Suppressor macrophage treated with lipopolysaccharide for 4 hours (primary cell): ENCODE data around the gene ARMC6.
"Not testable (repeated sequence)": the region's sequence is repeated elsewhere in the genome, so short reads cannot be mapped to it uniquely, and the experiment has no call there.

ENCODE experiments used
- DNase-seq: peaks from one replicate; pipeline ENCODE4 v3.0.0-alpha.2; 2020

The ARMC6 gene

DNA sequence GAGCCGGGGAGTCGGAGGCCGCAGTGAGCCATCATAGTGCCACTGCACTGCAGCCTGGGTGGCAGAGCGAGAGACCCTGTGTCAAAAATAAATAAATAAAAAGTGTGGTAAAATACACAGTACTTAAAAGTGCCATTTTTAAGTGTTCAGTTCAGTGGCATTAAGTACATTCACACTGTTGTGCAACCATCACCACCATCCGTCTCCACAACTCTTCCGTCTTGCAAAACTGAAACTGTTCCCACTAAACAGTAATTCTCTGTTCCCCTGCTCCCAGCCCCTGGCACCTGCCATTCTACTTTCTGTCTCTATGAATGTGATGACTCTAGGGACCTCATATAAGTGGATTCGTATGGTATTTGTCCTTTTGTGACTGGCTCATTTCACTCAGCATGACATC is 43.7 kb downstream of the ARMC6 start:
- peak; percentile 46 for DNase-seq

DNA sequence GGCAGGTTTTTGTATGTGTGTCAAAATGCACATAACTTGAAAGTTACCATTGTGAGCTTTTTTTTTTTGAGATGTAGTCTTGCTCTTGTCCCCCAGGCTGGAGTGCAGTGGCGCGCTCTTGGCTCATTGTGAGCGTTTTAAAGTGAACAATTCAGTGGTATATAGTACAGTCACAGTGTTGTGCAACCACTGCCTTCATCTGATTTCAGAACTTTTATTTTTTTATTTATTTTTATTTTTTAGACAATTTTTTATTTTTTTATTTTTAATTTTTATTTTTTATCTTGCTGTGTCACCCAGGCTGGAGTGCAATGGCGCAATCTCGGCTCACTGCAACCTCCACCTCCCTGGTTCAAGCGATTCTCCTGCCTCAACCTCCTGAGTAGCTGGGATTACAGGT is 45.4 kb downstream of the ARMC6 start:
- no peak for DNase-seq

DNA sequence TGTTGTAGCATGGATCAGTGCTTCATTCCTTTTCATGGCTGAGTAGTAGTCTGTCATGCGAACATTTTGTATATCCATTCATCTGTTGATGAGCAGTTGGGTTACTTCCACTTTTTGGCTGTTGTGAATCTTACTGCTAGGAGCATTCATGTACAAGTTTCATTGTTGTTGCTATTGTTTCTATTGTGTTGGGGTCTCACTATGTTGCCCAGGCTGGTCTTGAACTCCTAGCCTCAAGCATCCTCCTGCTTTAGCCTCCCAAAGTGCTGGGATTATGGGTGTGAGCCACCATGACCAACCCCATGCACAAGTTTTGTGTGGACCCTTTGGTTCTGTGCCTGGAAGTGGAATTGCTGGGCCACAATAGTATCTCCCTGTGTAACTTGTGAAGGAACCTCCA is 46.2 kb downstream of the ARMC6 start:
- no peak for DNase-seq

DNA sequence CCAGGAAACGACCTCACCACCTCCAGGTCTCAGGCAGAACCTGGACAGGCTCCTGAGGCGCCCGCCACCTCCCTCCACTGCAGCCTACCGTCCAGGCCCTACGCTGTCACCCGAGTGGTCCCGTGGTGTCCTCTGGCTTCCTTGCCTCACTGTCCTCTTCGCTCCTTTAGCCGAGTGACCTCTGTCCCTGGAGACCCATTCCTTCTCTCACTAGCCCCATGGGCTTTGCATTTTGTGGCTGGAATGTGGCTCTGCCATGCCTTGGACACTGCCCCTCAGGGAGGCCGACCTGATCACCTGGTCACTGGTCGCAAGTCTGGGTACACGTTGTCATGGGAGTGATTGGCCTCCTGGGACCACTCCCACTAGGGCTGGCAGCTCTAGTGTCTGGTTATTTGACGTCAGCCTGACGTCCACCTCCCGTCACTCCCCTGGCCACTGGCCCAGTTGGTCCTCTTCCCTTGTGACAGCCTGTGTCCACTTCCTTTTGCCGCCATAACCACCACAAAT is 48.3 kb downstream of the ARMC6 start:
- DNase-seq: no peak

DNA sequence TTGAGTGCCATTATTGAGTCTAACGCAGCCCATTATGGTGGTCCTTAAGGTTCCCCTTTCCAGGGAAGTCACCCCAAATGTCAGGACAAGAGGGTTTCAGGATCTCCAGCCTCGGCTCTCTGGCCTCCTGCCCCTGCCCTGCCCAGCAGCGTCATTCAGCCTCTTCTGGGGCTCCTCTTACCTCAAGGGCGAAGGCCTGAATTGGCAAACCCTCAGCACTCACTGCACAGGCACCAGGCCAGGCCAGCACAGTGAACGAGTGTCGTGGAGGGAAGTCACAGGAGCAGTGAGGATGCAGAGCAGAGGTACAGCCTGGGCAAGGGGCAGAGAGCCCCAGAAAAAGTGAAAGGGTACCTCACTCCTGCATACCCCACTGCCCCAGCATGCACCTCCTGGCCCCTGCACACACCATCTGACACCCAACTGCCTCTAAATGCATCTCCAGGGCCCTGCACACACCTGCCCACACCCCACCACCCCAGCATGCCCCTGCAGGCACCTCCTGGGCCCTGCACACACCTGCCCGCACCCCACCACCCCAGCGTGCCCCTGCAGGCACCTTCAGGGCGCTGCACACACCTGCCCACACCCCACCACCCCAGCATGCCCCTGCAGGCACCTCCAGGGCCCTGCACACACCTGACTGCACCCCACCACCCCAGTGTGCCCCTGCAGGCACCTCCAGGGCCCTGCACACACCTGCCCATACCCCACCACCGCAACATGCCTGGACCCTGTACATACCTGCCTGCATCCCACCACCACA is 50.2 kb downstream of the ARMC6 start:
- no peak for DNase-seq

DNA sequence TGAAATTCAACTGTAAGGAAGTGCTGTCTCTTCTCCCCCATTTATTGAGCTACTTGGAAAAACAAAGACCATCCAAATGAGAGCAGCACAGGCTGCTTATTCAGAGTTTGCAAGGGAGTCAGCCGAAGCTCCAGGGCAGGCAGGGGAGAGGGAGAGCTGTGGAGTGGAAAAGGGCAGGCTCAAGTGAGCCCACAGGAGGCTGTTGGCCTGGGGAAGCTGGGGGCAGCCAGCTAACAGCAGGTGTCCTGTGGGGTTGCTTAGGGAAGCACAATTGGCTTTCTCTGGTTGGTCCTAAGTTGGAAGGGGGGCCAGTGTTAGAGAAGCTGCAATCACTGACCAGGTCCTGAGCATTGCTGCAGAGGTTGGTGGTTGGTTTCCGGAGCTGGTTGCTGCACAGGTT is 54.3 kb downstream of the ARMC6 start:
- no peak for DNase-seq

DNA sequence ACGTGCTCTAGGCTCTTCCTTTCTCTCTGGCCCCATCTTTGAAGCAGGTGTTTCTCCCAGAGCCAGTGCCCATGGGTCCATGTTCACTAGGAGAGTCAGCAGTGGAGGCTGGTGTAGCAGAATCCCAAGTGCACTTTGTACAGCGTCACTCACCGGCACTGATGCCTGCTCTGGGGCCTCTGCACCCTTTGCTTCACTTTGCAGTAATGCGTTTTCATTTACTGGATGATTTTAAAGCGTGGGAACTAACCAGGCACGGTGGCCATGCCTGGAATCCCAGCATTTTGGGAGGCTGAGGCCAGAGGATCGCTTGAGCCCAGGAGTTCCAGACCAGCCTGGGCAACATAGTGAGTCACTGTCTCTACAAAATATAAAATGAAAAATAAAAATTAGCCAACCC is 61.1 kb downstream of the ARMC6 start:
- no peak for DNase-seq

DNA sequence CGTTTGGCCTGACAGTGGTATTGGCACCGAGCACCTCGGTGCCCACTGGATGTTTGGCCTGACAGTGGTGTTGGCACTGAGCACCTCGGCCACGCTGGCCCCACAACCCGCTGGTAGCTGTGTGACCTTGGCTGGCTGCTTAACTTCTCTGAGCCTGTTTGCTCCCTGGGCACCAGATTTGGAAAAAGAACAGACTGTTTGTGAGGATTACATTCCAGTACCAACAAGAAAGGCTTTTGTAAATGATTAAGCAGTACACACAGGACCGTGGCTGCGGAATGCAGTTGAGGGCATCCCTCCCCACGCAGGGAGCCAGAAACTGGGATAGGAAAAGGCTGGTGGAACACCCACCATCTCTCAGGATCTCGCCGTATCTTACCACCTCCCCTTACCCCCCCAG is 62.3 kb downstream of the ARMC6 start:
- DNase-seq: no peak

DNA sequence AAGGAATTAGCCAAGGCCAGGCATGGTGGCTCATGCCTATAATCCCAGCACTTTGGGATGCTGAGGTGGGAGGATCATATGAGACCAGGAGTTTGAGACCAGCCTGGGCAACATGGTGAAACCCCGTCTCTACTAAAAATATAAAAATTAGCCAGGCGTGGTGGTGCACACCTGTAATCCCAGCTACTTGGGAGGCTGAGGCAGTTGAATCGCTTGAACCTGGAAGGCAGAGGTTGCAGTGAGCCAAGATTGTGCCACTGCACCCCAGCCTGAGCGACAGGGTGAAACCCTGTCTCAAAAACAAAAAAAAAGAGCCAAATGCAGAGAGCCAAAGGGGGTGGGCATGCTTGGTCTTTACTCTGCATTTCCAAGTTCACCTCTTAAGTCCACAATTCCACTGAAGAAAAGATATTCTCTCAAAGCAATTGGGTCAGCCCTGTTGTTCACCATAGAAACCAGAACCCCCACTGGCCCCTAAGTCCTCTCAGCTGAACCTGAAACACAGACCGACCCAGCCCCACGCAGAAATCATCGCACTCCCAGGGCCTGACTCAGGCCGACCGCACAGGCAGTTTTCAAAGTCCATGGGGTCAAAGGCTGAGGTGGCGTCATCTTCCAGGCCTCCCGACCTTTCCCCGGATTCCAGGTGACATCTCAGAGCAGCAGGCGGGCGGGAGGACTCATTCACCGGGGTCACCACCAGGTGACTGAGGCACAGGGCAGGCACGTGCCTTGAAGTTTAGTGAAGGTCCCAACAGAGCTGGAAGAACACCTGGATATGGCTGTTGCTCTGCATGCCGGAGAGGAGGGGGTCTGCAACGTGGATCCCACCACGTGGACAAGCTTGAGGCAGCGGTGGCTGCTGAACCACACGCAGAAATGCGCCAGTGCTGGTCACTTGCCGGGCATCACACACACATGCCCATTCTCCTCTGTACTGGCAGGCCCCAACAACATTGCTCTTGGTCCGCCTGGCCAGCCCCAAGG is 63.5 kb downstream of the ARMC6 start:
- no peak for DNase-seq

DNA sequence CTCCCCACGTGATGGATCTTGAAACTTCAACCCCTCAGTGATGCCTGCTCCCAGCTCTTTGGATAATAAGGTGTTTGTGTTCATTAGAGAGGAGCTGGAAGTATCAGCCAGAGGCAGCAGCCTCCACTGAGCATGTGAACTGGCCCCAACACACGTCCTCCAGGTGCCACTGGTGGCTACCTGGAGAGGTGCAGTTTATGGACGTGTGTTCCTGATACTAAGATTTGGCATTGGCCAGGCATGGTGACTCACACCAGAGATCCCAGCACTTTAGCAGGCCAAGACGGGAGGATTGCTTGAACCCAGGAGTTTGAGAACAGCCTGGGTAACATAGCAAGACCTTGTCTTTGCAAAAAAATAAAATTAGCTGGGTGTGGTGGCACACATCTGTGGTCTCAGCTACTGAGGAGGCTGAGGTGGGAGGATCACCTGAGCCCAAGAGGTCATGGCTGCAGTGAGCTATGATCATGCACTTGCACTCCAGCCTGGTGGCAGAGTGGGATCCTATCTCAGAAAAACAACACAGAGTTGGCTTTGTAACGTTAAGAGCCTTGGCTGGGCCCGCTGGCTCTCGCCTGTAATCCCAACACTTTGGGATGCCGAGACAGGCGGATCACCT is 64.8 kb downstream of the ARMC6 start:
- no peak for DNase-seq

DNA sequence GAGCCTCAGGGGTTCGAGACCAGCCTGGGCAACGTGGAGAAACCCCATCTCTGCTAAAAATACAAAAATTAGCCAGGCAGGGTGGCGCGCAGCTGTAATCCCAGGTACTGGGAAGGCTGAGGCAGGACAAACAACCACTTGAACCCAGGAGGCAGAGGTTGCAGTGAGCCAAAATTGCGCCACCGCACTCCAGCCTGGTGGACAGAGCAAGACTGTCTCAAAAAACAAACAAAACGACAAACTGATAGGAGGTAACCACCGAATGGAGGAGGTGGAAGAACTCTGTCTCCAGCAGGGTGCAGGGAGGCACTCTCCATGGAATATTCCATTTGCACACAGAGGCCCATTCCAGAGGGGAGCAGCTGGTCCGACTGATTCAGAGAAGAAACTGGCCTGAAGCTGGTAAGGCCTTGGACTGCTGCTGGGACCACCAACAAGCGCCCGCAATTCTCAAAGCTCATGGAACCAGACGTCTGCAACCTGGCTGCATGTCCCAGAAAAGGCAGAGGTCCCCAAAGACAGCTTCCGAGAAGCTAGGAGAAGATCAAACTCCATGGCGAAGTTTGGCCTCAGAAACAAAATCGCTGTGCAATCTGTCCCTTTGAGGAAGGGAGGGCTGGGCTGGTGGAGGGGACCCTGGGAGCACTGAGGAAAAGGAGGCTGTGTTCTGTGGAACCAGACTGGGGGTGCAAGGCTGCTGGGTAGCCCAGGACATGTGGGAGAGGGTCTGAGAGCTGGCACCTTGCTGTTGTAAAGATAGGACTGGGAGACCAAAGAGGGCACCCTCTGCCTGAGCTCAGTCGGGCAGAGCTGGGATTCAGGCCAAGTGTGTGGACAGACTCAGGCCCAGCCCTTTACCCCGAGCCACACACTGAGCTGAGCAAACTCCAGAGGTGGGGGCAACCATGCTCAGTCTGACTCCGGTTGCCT is 65.6 kb downstream of the ARMC6 start:
- no peak for DNase-seq

DNA sequence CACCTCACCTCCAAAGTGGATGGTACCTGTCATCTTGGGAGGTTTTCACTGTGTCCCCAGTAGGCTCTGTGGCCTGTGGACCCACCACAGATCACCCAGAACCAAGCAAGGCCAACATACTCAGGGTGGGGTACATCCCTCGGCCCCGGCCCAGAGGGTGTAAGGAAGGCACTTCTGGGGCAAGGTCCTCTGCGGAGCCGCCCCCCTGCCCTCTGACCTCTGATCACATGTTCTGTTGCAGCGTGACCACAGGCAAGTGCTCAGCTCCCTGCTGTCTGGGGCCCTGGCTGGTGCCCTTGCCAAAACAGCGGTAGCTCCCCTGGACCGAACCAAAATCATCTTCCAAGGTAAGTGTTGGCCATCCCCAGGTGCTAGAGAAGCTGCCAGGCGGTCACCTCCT is 68.1 kb downstream of the ARMC6 start:
- DNase-seq: no peak

DNA sequence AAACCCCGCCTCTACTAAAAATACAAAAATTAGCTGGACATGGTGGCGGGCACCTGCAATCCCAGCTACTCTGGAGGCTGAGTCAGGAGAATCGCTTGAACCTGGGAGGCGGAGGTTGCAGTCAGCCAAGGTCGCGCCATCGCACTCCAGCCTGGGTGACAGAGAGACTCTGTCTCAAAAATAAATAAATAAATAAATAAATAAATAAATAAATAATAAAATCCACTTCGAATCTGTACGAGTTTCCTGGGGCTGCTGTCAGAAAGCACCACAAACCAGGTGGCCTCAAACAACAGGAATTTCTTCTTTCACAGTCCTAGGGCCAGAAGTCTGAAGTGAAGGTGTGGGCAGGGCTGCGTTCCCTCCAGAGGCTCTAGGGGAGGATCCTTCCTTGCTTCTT is 69.2 kb downstream of the ARMC6 start:
- DNase-seq: not testable (repeated sequence)

DNA sequence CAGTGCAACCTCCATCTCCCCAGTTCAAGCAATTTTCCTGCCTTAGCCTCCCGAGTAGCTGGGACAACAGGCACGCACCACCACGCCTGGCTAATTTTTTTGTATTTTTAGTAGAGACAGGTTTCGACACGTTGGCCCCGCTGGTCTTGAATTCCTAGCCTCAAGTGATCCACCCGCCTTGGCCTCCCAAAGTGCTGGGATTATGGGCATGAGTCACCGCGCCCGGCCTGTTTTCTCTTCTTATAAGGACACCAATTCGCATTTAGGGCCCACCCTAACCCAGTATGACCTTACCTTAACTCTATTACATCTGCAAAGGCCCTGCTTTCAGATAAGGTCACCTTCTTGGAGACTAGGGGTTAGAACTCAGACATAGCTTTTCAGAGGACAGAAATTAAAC is 69.8 kb downstream of the ARMC6 start:
- no peak for DNase-seq

DNA sequence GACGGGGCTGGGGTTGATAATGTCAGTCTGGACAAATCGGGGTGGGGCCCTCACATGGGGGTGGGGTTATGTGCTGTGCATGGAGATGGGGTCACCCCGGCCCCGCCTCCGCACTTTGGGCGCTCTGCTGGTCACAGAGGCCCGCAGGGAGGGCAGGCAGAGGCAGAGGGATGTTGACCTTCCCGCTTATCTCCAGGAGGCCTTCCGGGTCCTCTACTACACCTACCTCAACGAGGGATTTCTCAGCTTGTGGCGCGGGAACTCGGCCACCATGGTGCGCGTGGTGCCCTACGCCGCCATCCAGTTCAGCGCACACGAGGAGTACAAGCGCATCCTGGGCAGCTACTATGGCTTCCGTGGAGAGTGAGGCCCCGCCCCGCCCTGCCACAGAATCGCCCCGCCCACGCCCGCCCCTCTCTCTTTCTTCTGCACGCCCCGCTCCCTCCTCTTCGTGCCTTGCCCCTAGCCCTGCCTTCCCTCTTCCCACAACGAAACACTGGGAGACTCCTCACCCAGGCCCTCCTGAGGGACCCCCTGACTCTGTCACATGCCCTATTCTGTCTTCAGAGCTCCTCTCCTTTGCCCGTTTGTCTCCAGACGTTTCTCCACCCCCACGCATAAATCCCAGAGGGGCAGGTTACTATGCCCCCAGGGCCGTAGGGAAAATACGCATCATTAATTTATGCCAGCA is 72.1 kb downstream of the ARMC6 start:
- no peak for DNase-seq

DNA sequence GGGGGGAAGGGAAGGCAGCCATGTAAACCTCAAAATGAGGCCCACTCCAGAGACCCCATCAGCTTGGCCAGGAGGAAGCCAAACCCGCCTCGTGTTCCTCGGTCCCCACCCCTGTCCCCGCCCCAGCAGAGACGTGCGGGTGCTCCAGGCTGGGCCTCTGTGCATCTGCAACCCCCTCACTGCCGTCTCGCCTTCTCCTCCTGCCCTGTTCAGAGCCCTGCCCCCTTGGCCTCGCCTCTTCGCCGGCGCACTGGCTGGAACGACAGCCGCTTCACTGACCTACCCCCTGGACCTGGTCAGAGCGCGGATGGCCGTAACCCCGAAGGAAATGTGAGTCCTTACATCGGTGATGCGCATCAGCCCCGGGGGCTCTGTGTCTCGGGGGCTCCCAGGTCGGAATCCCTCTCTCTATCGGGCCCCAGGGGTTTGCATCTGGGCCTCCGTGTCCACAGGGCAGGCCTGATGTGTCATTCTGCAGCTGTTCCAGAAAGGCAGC is 72.7 kb downstream of the ARMC6 start:
- no peak for DNase-seq

DNA sequence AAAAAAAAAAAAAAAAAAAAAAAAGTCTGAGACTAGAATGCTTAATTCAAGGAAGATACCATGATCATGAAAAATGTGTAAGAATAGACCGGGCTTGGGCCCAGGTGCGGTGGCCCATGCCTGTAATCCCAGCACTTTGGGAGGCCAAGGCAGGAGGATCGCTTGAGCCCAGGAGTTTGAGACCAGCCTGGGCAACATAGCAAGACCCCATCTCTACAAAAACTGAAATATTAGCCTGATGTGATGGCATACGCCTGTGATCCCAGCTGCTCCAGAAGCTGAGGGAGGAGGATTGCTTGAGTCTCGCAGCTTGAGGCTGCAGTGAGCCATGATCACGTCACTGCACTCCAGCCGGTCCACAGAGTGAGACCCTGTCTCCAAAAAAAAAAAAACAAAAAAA is 73.5 kb downstream of the ARMC6 start:
- not testable (repeated sequence) for DNase-seq

DNA sequence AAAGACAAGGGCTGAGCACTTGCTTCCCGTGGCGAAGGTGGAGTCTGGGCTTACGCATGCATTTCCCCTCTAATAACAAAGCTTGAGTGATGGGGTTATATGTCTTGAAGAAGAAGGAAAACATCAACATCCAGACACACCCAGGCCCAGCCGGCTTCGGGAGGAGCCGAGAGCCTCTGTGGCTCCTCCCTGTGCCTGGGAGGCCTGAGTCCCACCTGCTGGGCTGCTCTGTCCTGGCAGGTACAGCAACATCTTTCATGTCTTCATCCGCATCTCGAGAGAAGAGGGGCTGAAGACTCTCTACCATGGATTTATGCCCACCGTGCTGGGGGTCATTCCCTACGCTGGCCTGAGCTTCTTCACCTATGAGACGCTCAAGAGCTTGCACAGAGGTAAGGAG is 74.3 kb downstream of the ARMC6 start:
- no peak for DNase-seq
